HCT116 (cell line): ENCODE data around the gene WWOX.

Experiments
- CBX3 ChIP-seq: IDR thresholded peaks from 2 replicates; pipeline ENCODE4 v1.6.1; 2012; ENCODE audit warnings: low read depth
- CEBPB ChIP-seq: IDR thresholded peaks from 2 replicates; pipeline ENCODE4 v1.6.1; 2012; ENCODE audit warnings: low read depth
- ELF1 ChIP-seq: IDR thresholded peaks from 2 replicates; pipeline ENCODE4 v1.6.1; 2012; ENCODE audit warnings: low read depth, borderline replicate concordance
- SIN3A ChIP-seq: IDR thresholded peaks from 2 replicates; pipeline ENCODE4 v1.6.1; 2012; ENCODE audit warnings: low read depth
- SP1 ChIP-seq: IDR thresholded peaks from 2 replicates; pipeline ENCODE4 v1.6.1; 2012; ENCODE audit warnings: low read depth
- TF ChIP-seq, protein P1 (sequence below), 3 experiments: fragments of 200-600 bp in 1 of 3; sonication (generic) in 1 of 3; IDR thresholded peaks in 2 of 3; conservative IDR thresholded peaks in 1 of 3; 2 replicates each; pipeline ENCODE4 v1.5.1; 2012 to 2017; ENCODE audit warnings: low read depth in 2 of 3, low read length in 2 of 3, antibody characterized with exemption in 1 of 3, borderline replicate concordance in 1 of 3, control low read depth in 1 of 3, mild to moderate bottlenecking in 1 of 3, mixed read lengths in 1 of 3, mixed run types in 1 of 3, moderate library complexity in 1 of 3; ENCODE audit not compliant: insufficient read depth in 1 of 3
- TF ChIP-seq, protein P2 (sequence below): IDR thresholded peaks from 2 replicates; pipeline ENCODE4 v1.6.1; 2012
- TF ChIP-seq, protein P3 (sequence below): IDR thresholded peaks from 2 replicates; pipeline ENCODE4 v1.6.1; 2012

DNA sequence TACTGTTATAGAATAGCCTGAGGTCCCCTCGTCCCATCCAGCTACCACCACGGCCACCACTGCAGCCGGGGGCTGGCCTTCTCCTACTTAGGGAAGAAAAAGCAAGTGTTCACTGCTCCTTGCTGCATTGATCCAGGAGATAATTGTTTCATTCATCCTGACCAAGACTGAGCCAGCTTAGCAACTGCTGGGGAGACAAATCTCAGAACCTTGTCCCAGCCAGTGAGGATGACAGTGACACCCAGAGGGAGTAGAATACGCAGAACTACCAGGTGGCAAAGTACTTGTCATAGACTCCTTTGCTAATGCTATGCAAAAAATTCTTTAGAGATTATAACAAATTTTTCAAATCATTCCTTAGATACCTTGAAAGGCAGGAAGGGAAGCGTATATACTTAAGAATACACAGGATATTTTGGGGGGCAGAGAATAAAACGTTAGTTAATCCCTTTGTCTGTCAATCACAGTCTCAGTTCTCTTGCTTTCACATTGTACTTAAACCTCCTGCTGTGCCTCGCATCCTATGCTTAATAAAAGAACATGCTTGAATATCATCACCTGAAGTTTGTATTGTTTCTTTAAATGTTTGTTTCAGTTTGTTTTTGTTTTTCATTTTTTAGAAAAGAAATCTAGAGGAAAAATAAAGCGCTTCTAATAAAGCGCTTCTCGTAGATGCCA, 1112.8 kb downstream of the WWOX start:
- TF ChIP-seq, protein P1, sequence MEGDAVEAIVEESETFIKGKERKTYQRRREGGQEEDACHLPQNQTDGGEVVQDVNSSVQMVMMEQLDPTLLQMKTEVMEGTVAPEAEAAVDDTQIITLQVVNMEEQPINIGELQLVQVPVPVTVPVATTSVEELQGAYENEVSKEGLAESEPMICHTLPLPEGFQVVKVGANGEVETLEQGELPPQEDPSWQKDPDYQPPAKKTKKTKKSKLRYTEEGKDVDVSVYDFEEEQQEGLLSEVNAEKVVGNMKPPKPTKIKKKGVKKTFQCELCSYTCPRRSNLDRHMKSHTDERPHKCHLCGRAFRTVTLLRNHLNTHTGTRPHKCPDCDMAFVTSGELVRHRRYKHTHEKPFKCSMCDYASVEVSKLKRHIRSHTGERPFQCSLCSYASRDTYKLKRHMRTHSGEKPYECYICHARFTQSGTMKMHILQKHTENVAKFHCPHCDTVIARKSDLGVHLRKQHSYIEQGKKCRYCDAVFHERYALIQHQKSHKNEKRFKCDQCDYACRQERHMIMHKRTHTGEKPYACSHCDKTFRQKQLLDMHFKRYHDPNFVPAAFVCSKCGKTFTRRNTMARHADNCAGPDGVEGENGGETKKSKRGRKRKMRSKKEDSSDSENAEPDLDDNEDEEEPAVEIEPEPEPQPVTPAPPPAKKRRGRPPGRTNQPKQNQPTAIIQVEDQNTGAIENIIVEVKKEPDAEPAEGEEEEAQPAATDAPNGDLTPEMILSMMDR (IDR thresholded peaks at IDR 0.05 in 2 of 3, conservative IDR thresholded peaks at IDR 0.05 in 1 of 3; ENCODE audit: borderline replicate concordance in 1 of 3, insufficient read depth in 1 of 3, low read depth in 2 of 3, low read length in 2 of 3): no peak
- TF ChIP-seq, protein P2, sequence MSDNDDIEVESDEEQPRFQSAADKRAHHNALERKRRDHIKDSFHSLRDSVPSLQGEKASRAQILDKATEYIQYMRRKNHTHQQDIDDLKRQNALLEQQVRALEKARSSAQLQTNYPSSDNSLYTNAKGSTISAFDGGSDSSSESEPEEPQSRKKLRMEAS: no peak
- TF ChIP-seq SIN3A (no peak), ELF1 (no peak), CBX3 (no peak), CEBPB (no peak), SP1 (no peak)
- TF ChIP-seq, protein P3, sequence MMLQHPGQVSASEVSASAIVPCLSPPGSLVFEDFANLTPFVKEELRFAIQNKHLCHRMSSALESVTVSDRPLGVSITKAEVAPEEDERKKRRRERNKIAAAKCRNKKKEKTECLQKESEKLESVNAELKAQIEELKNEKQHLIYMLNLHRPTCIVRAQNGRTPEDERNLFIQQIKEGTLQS: no peak
